Effector memory CD8-positive, alpha-beta T cell (primary cell): ENCODE measurements around the gene NGFR.
A peak's percentile ranks its signal among the peaks of the same experiment; 100 is the strongest.

Experiments used
- ATAC-seq: fragments of 150-1000 bp; cut with Tn5 transposase; replicated peaks from 2 replicates; pipeline ENCODE4 v1.10.0; 2021; ENCODE audit warnings: mild to moderate bottlenecking, moderate library complexity
- DNase-seq, 3 experiments: peaks; one replicate each; pipeline ENCODE4 v3.0.0; 2021
- H3K27ac Mint-ChIP-seq, 2 donors: one replicate each; pipeline ENCODE4 v1.8.0; 2022; ENCODE audit warnings: mild to moderate bottlenecking in 2 of 2, mixed read lengths in 2 of 2, moderate library complexity in 2 of 2
- H3K27me3 Mint-ChIP-seq, 2 donors: one replicate each; pipeline ENCODE4 v1.8.0; 2022; ENCODE audit warnings: mixed read lengths in 2 of 2
- H3K36me3 Mint-ChIP-seq: one replicate; pipeline ENCODE4 v1.8.0; 2022; ENCODE audit warnings: mild to moderate bottlenecking, moderate library complexity, mixed read lengths; ENCODE audit not compliant: insufficient read depth
- H3K4me1 Mint-ChIP-seq, 2 donors: one replicate each; pipeline ENCODE4 v1.8.0; 2022; ENCODE audit warnings: low read depth in 2 of 2, mixed read lengths in 2 of 2
- H3K4me3 Mint-ChIP-seq, 2 donors: one replicate each; pipeline ENCODE4 v1.8.0; 2022; ENCODE audit warnings: mild to moderate bottlenecking in 2 of 2, mixed read lengths in 2 of 2, moderate library complexity in 2 of 2
- H3K9me3 Mint-ChIP-seq, 2 donors: one replicate each; pipeline ENCODE4 v1.8.0; 2022; ENCODE audit warnings: mixed read lengths in 2 of 2

NGFR gene

DNA sequence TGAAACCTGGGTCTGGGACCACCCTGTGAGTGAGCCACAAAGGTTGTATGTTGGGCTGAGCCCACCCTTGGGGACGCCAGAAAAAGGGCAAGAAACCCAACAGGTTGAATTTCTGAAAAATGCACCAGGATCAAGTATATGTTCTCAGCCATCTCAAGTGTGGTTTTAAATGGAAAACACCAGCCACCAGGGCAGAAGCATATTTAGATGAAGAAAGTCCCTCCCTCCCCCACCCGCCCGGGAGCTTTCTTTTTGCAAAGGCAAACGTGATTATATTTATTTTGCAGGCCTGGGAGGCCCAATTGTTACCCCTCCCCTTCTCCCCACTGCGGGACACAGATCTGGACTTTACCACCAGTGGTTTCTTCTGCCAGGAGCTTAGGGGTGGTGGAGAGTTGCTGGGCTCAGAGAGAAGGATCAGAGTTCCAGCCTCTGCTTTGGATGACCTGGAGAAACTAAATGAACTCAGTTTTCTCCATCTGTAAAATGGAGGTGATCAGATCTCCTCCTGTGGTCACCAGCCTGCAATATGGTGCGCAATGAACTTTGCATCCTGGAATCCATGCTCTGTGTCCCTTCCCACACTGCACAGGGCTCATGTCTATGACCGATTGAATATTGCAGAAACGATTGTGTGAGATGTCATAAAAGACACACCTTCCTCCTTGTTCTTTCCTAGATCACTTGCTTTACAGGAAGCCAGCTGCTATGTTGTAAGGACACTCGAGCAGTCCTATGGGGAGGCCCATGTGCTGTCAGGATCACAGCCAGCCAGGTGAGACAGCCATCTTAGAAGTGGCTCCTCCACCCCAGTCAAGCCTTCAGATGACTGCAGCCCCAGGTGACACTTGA, 21.0 kb upstream of the NGFR start:
- Mint-ChIP-seq H3K27me3 (peaks cover 81 to 93% of the 10 kb centered on the region in 2 donors), H3K4me3 (no peak overlapping the region), H3K36me3 (no peaks in the 10 kb centered on the region), H3K27ac (no peak overlapping the region), H3K4me1 (peaks cover 0 to 11% of the 10 kb centered on the region in 2 donors), H3K9me3 (peaks cover 0 to 1% of the 10 kb centered on the region in 2 donors)
- no peak for DNase-seq
- no peak for ATAC-seq

DNA sequence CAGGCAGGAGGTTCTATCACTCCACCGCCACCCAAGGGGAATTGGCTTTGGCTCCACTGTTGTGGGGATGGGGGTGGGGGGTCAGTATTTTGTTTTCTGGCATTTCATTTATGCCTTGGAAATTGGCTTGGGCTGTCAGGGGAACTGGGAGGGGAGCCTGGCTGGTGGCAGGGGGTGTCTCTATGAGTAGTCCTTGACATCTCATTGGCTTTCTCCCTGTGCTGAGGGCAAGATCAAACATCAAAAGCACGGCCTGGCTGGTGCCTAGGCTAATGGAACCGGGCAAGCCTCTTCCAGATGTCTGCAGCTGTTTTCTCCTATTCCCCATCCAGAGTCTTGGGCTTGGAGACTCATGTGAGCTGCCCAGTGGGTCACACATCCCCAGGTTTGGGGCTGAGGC, 17.4 kb upstream of the NGFR start:
- H3K36me3 Mint-ChIP-seq = no peaks in the 10 kb centered on the region
- no peak overlapping the region for H3K4me3 Mint-ChIP-seq
- DNase-seq (no peak), ATAC-seq (no peak)
- peaks cover 0 to 1% of the 10 kb centered on the region in 2 donors for H3K9me3 Mint-ChIP-seq
- H3K27me3 Mint-ChIP-seq = peaks cover 56 to 84% of the 10 kb centered on the region in 2 donors
- no peak overlapping the region for H3K27ac Mint-ChIP-seq
- no peaks in the 10 kb centered on the region for H3K4me1 Mint-ChIP-seq

DNA sequence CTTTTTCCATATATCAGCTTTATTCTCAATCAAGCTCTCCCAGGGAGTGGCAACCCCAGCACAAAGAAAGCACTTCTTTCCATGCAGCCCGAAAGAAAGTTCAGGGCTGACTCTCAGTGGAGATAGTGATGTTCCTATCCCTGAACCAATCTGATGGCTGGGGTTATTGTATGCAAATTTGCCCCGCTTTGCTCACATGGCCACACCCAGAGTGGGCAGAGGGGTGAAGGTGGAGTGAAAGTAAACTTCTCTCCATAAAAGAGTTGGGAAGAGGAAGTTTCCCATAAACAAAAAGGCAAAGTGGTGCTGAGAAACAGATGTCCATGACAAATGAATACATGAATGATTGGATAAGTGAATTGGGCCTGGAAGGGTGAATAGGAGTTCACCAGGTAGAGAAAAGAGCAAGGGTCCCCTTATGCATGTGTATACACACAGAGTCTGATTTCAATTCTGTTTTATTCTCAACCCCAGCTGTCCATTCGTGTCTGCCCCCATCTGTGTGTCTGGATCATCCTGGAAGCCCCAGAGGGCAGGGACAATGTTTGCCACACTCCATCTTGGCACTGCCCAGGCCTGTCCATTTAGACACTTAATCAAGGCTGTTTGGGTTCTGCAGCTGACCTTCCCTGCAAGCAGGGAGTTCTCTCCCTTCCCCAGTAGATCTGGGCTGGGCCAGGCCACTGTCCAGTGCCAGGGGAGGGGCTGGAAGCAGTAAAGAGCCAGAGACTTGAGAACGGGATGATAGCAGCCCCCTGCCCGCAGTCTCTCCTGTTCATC, 14.1 kb upstream of the NGFR start:
- H3K36me3 Mint-ChIP-seq = no peaks in the 10 kb centered on the region
- H3K9me3 Mint-ChIP-seq = no peaks in the 10 kb centered on the region
- no peak overlapping the region for H3K27ac Mint-ChIP-seq
- DNase-seq (no peak), ATAC-seq (no peak)
- H3K27me3 Mint-ChIP-seq = peaks cover 36 to 83% of the 10 kb centered on the region in 2 donors
- no peak overlapping the region for H3K4me3 Mint-ChIP-seq
- H3K4me1 Mint-ChIP-seq = no peaks in the 10 kb centered on the region

DNA sequence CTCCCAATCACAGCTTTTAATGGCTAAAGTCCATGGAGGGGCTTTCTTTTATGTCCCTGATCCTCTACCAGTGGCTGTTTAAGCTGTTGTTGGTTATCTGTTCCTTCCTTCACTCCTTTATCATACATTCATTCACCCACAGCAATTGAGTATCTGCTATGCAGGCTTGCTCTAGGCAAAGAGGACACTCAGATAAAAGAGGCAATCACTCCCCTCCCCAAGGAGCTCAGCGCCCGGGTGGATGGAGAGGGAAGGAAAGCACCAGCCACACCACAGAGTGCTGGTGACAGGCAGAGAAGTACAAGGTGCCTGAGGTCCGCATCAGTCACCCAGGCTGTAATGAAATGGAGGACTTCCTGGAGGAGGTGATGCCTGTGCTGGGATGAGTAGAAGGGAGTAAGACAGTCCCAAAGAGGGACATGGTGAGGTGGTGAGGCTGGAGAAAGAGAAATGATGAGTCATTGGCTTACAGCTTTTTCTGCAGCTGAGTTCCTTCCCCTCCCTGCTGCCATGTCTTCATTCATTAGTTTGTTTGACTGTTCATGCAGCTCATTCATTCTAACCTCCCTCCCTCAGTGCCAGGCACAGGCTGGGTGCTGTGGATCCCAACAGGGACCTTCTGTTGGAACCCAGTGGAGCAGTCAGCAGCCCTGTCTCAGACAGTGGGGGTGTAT, 12.8 kb upstream of the NGFR start:
- Mint-ChIP-seq H3K4me3 (no peak overlapping the region), H3K9me3 (no peaks in the 10 kb centered on the region), H3K36me3 (no peaks in the 10 kb centered on the region), H3K4me1 (peaks cover 0 to 3% of the 10 kb centered on the region in 2 donors), H3K27me3 (peaks cover 36 to 83% of the 10 kb centered on the region in 2 donors), H3K27ac (no peak overlapping the region)
- DNase-seq (no peak), ATAC-seq (no peak)

DNA sequence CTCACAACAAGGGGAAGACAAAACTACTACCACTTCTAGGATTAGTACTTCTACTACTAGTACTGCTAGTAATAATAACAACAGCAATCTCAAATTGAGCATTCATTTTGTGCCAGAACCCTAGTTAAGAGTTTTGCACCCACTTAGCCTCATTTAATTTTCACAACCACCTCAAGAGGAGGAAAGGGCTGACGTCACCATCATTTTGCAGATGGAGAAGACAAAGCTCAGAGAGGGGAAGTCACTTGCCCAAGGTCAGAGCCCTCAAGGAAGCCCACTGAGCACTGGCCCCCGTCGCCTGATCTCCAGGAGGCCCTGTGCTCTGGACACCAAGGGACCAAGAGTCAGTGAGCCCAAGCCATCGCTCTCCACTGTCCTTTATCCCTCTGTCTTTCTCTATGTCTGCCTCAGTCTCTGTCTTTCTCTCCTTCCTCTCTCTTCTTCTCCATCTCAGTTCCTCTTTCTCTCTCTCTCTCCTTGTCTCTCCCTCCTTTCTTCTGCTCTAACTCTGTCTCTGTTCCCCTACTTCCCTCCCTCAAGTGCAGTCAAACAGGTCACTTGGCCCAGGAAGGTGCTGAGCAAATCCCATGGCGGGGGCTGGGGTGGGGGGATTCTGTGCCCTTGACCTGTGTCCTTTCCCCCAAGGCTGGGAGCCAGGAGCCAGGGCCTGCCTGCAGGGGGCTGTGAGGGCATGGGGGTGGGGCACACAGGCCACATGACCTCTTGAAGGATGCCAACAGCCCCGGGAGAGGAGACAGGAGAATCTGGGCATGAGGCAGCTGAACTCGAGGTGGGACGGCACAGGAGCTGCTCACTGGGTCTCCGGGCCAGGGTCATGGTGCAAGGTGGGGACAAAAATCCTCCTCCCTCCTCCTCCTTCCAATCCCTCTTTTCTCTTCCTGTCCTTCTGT, 11.2 kb upstream of the NGFR start:
- no peaks in the 10 kb centered on the region for H3K9me3 Mint-ChIP-seq
- no peak overlapping the region for H3K4me3 Mint-ChIP-seq
- no peak for ATAC-seq
- H3K27ac Mint-ChIP-seq = peak overlapping the region in 1 of 2 donors; percentile 16
- no peak for DNase-seq
- peaks cover 0 to 3% of the 10 kb centered on the region in 2 donors for H3K4me1 Mint-ChIP-seq
- H3K36me3 Mint-ChIP-seq = no peaks in the 10 kb centered on the region
- peaks cover 28 to 83% of the 10 kb centered on the region in 2 donors for H3K27me3 Mint-ChIP-seq

DNA sequence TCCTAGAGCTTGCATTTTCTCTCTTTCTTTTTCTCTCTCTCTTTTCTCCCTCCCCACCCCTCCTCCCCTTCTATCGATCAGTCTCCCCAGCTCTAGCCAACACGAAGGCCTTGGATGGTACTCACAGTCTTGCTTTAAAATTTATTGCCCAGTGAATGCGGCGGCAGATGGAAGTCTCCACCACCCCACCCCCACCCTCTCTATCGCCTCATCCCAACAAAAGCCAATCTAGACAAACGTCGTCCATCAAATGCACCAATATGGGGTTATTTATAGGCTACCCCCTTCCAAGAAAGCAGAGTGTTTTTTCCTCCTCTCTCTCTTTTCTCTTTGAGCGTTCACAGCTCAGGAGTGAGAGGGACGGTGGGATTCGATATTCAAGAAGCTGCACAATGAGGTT, 10.5 kb upstream of the NGFR start:
- Mint-ChIP-seq H3K4me3 (no peak overlapping the region), H3K4me1 (peaks cover 0 to 3% of the 10 kb centered on the region in 2 donors), H3K36me3 (no peaks in the 10 kb centered on the region), H3K27me3 (peaks cover 24 to 83% of the 10 kb centered on the region in 2 donors), H3K27ac (no peak overlapping the region), H3K9me3 (no peaks in the 10 kb centered on the region)
- no peak for DNase-seq
- no peak for ATAC-seq

DNA sequence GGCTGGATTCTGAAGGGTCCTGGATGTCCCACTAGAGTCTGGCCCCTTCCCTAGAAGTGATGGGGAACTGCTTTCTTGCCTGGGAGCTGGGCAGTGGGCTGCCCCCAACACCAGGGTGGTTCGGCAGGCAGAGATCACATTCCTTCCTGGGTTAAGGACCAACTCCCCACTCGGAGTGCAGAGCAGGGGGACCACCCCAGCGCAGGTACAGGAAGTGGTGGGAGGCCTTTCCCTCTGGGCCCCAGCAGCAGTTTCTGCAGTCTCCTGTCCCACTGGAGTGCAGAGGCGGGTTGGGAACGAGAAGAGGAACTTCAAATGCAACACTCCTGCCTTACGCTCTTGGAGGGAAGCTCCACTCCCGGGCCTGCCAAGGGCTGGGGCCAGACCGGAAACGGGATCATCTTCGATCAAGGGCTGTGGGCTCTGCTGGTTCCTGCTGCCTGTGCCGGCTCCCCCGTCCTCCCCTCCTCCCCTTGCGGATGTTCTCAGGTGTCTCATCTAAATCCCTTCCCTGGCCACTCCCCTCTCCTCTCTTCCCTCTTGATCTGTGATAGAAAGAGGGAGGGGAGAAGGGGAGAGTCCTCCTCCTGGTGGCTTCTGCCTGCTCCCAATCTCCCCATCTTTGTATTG, 9.0 kb upstream of the NGFR start:
- no peaks in the 10 kb centered on the region for H3K9me3 Mint-ChIP-seq
- no peak for ATAC-seq

DNA sequence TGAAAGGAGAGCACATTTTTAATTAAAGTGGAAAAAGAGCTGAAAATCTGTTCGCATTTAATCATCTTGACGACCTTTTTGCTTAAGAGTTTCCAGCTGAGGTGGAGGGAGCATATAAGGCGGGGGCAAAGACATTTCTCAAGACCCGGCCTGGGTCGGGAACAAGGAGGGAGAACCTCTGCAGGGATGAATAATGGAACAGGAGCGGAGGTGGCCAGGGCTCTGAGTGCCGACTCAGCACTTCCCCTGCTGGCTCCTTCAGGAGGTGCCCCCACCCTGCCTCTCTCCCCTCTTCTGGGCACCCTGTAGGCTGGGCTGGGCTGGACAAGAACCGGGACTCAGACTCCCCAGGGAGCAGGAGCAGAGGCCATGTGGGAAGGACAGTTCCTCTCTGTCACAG, 7.9 kb upstream of the NGFR start:
- H3K9me3 Mint-ChIP-seq = no peaks in the 10 kb centered on the region
- H3K4me3 Mint-ChIP-seq = no peak overlapping the region
- H3K27me3 Mint-ChIP-seq = peaks cover 27 to 93% of the 10 kb centered on the region in 2 donors
- DNase-seq (no peak), ATAC-seq (no peak)
- no peaks in the 10 kb centered on the region for H3K36me3 Mint-ChIP-seq
- no peak overlapping the region for H3K27ac Mint-ChIP-seq
- H3K4me1 Mint-ChIP-seq = peaks cover 0 to 3% of the 10 kb centered on the region in 2 donors

More for the DNA sequence above, 9.0 kb upstream of the NGFR start:
- H3K27ac Mint-ChIP-seq = no peak overlapping the region
- no peak overlapping the region for H3K4me3 Mint-ChIP-seq
- H3K4me1 Mint-ChIP-seq = peaks cover 0 to 3% of the 10 kb centered on the region in 2 donors
- DNase-seq = no peak
- H3K36me3 Mint-ChIP-seq = no peaks in the 10 kb centered on the region
- H3K27me3 Mint-ChIP-seq = peaks cover 27 to 85% of the 10 kb centered on the region in 2 donors

DNA sequence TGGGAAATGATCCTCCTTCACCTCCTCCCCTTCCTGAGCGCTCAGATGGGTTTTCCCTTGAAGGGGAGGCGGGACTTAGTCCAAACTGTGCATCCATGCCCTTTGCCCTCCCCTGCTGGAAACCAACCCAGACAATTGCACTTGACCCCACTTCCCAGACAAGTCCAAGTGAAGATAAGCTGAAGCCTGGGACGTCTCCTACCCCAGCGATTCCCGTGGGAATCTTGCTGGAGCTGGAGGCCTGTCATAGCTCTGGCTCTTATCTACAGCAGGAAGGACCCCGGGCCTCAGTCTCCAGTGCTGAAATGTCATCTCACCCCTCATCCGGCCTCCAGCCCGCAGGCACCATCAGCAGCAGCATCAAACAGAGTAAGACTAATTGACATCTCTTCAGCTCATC, 6.5 kb upstream of the NGFR start:
- H3K36me3 Mint-ChIP-seq = no peaks in the 10 kb centered on the region
- H3K27me3 Mint-ChIP-seq = peaks cover 27 to 81% of the 10 kb centered on the region in 2 donors
- peaks cover 0 to 3% of the 10 kb centered on the region in 2 donors for H3K4me1 Mint-ChIP-seq
- no peak overlapping the region for H3K4me3 Mint-ChIP-seq
- no peak overlapping the region for H3K27ac Mint-ChIP-seq
- ATAC-seq (no peak), DNase-seq (no peak)
- no peaks in the 10 kb centered on the region for H3K9me3 Mint-ChIP-seq

DNA sequence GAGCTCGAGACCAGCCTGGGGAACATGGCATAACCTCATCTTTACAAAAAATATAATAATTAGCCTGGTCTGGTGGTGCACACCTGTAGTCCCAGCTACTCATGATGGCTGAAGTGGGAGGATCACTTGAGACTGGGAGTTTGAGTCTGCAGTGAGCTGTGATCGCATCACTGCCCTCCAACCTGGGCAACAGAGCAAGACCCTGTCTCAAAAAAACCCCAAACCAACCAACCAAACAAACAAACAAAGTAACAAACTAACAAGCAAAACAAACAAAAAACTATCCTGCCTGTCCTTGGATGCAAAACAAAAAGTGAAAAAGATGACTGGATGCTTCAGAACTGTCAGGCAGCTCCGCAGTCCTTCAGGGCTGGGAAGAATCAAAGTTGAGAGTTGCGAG, 5.7 kb upstream of the NGFR start:
- Mint-ChIP-seq H3K36me3 (no peaks in the 10 kb centered on the region), H3K4me3 (no peak overlapping the region), H3K9me3 (no peaks in the 10 kb centered on the region), H3K4me1 (peaks cover 0 to 6% of the 10 kb centered on the region in 2 donors), H3K27ac (no peak overlapping the region), H3K27me3 (peaks cover 26 to 78% of the 10 kb centered on the region in 2 donors)
- ATAC-seq (no peak), DNase-seq (no peak)

DNA sequence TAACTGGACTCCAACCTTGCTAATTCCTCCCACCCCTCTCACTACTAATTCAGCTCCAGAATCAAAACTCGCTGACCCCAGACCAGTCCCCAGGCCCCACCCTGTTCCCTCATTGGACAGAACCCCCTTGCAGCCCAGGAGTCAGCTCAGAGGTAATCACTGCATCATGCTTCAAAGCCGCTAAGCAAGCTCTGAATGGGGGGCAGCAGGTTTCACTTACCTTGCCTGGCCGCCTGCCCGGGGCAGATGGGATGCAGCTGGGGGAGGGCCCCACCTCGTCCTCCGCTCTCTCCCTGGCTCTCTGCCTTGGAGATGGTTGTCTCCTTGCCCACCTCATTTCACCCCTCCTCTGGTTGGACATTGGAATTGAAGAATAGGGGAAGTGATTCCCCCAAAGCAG, 4.8 kb upstream of the NGFR start:
- H3K27me3 Mint-ChIP-seq = peaks cover 21 to 69% of the 10 kb centered on the region in 2 donors
- no peaks in the 10 kb centered on the region for H3K9me3 Mint-ChIP-seq
- no peak for ATAC-seq
- H3K4me1 Mint-ChIP-seq = peaks cover 3 to 11% of the 10 kb centered on the region in 2 donors
- no peak overlapping the region for H3K4me3 Mint-ChIP-seq
- no peak for DNase-seq
- no peak overlapping the region for H3K27ac Mint-ChIP-seq
- no peaks in the 10 kb centered on the region for H3K36me3 Mint-ChIP-seq

DNA sequence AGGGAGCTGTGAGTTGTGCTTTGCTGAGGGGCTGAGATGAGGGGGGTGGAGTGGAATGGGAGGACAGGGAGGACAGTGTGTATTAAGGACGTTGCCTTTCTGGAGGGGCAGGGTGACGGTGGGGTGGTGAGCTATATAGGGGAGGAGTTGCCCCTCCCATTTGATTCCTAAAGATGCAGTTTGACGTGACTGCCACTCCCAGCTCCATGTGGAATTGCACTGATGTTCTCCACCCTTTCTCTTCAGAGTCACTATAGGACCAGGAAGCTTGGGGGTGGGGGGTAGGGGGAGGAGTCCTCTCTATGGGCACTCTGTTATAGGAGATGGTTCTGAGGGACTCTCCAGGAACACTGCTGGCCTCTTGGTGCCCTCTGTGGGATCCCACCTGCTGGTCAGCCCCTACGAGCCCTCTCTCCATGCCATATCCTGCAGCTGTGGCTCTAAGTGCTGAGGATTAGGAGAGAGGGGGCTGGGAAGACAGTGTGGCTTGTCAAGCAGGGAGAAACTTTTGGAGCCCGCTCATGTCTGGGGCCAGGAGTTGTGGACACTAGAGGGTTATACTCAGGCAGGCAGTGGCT, 3.8 kb upstream of the NGFR start:
- no peaks in the 10 kb centered on the region for H3K9me3 Mint-ChIP-seq
- no peak overlapping the region for H3K4me3 Mint-ChIP-seq
- H3K4me1 Mint-ChIP-seq = peaks cover 12 to 18% of the 10 kb centered on the region in 2 donors
- peak overlapping the region in 1 of 2 donors; percentile 51 for H3K27ac Mint-ChIP-seq
- peaks cover 6% of the 10 kb centered on the region for H3K36me3 Mint-ChIP-seq
- no peak for DNase-seq
- no peak for ATAC-seq
- H3K27me3 Mint-ChIP-seq = peaks cover 20 to 59% of the 10 kb centered on the region in 2 donors
